Measurements from ENCODE around the gene CAPZA2. TPM values are rescaled to one million over a fixed set of nuclear protein-coding genes. Genes with fewer than 3 reads are reported as not detected.

CAPZA2 gene
- total and polyA plus RNA-seq, 11 donors, result 37.4 to 483 (median 324) TPM

- Histone ChIP-seq H3K9me3 (no peaks in the 10 kb centered on the region), H3K36me3 (peaks cover 0 to 64% (median 42%) of the 10 kb centered on the region in 9 donors), H3K27ac (no peak overlapping the region), H3K27me3 (no peaks in the 10 kb centered on the region), H3K4me3 (no peak overlapping the region), H3K4me1 (no peaks in the 10 kb centered on the region)
- TF ChIP-seq CTCF (IDR thresholded peaks at IDR 0.05) (no peak), POLR2A (IDR thresholded peaks at IDR 0.05) (no peak)
- intact Hi-C loops (cut with DNase I), result loop anchor here in 1 of 10 donors (10.0 kb wide), 1 partner anchor 464 kb away; no protein-coding TSS in a partner anchor
- DNase-seq (no peak), ATAC-seq (peak in 1 of 4 donors; percentile 18)
Measured at GRCh38 chr7:116920359-116920758, 58.0 kb downstream of the CAPZA2 start.

GRCh38 chr7:116922545-116922944 lies 60.2 kb downstream of the CAPZA2 start:
- no peak overlapping the region for H3K4me3 ChIP-seq
- intact Hi-C loops (cut with DNase I), result loop anchor here in 1 of 10 donors (10.0 kb wide), 1 partner anchor 462 kb away; no protein-coding TSS in a partner anchor
- DNase-seq (no peak), ATAC-seq (no peak)
- no peaks in the 10 kb centered on the region for H3K9me3 ChIP-seq
- peaks cover 0 to 42% (median 20%) of the 10 kb centered on the region in 9 donors for H3K36me3 ChIP-seq
- H3K4me1 ChIP-seq, result no peaks in the 10 kb centered on the region
- 64 to 71% (median 67%) methylated on average over 5 of the region's 5 CpGs for WGBS, 4 donors
- no peak overlapping the region for H3K27ac ChIP-seq
- H3K27me3 ChIP-seq, result no peaks in the 10 kb centered on the region
- TF ChIP-seq POLR2A (IDR thresholded peaks at IDR 0.05) (no peak), CTCF (IDR thresholded peaks at IDR 0.05) (no peak)

GRCh38 chr7:116924741-116925140 lies 62.4 kb downstream of the CAPZA2 start:
- H3K36me3 ChIP-seq, result peaks cover 0 to 20% (median 0%) of the 10 kb centered on the region in 9 donors
- DNase-seq (no peak), ATAC-seq (no peak)
- TF ChIP-seq POLR2A (IDR thresholded peaks at IDR 0.05) (no peak), CTCF (IDR thresholded peaks at IDR 0.05) (no peak)
- no peak overlapping the region for H3K27ac ChIP-seq
- H3K27me3 ChIP-seq, result no peaks in the 10 kb centered on the region
- 78 to 84% (median 82%) methylated on average over 5 of the region's 5 CpGs for WGBS, 4 donors
- intact Hi-C loops (cut with DNase I), result loop anchor here in 1 of 10 donors (10.0 kb wide), 1 partner anchor 460 kb away; no protein-coding TSS in a partner anchor
- H3K4me3 ChIP-seq, result no peak overlapping the region
- H3K4me1 ChIP-seq, result no peaks in the 10 kb centered on the region
- H3K9me3 ChIP-seq, result no peaks in the 10 kb centered on the region

- Histone ChIP-seq H3K27me3 (no peaks in the 10 kb centered on the region), H3K9me3 (no peaks in the 10 kb centered on the region), H3K36me3 (no peaks in the 10 kb centered on the region), H3K27ac (no peak overlapping the region), H3K4me1 (peaks cover 0 to 9% (median 0%) of the 10 kb centered on the region in 12 donors), H3K4me3 (no peak overlapping the region)
- 65 to 78% (median 68%) methylated on average over 3 of the region's 3 CpGs for WGBS, 4 donors
- intact Hi-C loops (cut with DNase I), result loop anchor here in 2 of 10 donors (2.0 to 10.0 kb wide), 2 partner anchors 200 to 456 kb away; no protein-coding TSS in a partner anchor
- DNase-seq (no peak), ATAC-seq (no peak)
- TF ChIP-seq POLR2A (IDR thresholded peaks at IDR 0.05) (no peak), CTCF (IDR thresholded peaks at IDR 0.05) (no peak)
Measured at GRCh38 chr7:116929021-116929420, 66.6 kb downstream of the CAPZA2 start.

All from heart left ventricle (tissue), 16 donors.